ENCODE results near the gene RGS3. TPM values are rescaled to one million over a fixed set of nuclear protein-coding genes. Genes with fewer than 3 reads are reported as not detected.
"Not testable (repeated sequence)": the region's sequence is repeated elsewhere in the genome, so short reads cannot be mapped to it uniquely, and the experiment has no call there.

Gene RGS3
- total RNA-seq, 4 donors from 2014 or later: 43.0 to 66.2 (median 55.6) TPM

DNA sequence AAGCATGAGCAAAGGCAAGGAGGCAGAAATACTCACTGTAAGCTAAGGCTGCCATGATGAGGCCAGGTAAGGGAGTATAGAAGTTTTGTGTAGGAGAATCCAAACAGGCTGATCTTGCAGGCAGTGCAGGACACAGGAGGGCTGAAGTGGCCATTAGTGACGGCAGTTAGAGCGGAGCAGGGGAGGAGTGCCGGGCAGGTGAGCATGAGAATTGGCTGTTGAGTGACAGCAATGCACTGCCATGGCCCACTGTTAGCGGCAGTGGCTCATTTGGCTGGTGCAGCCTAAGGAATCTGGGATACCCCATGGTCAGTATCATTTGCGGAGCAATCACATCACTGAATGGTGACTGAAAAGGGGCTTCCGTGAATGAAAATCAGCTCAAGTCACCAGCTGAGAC lies 22.8 kb downstream of the RGS3 start:
- Histone ChIP-seq H3K36me3 (no peaks in the 10 kb centered on the region), H3K27ac (no peak overlapping the region), H3K9me3 (no peaks in the 10 kb centered on the region), H3K4me1 (peaks cover under 1 to 13% of the 10 kb centered on the region in 2 donors), H3K4me3 (replicated peaks in 1 of 3) (no peak overlapping the region), H3K27me3 (no peaks in the 10 kb centered on the region)
- WGBS, 2 donors: 93 to 96% methylated on average over 6 of the region's 6 CpGs
- intact Hi-C loops (cut with DNase I): no loop called here
- DNase-seq: no peak
- TF ChIP-seq, protein P1, sequence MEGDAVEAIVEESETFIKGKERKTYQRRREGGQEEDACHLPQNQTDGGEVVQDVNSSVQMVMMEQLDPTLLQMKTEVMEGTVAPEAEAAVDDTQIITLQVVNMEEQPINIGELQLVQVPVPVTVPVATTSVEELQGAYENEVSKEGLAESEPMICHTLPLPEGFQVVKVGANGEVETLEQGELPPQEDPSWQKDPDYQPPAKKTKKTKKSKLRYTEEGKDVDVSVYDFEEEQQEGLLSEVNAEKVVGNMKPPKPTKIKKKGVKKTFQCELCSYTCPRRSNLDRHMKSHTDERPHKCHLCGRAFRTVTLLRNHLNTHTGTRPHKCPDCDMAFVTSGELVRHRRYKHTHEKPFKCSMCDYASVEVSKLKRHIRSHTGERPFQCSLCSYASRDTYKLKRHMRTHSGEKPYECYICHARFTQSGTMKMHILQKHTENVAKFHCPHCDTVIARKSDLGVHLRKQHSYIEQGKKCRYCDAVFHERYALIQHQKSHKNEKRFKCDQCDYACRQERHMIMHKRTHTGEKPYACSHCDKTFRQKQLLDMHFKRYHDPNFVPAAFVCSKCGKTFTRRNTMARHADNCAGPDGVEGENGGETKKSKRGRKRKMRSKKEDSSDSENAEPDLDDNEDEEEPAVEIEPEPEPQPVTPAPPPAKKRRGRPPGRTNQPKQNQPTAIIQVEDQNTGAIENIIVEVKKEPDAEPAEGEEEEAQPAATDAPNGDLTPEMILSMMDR (IDR thresholded peaks at IDR 0.05): no peak
- TF ChIP-seq POLR2A (IDR thresholded peaks at IDR 0.05): no peak

DNA sequence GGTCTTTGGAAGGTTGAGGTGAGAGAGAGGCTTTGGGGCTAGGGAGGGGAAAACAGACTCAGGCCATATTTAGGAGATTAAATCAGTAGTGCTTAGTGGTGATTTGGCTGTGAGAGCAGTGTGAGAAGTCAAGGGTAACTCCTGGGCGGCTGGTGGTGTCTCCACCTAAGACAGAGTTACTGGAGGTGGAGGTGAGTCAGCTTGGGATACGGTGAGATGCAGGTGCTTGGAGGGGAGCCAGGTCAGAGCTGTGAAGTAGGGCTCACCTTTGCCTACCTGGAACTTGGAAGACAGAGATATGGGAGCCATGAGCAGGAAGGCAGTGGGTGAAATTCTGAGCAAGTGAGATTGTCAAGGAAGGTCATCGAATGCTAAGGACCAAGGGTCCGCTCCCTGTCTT lies 24.5 kb downstream of the RGS3 start:
- DNase-seq: no peak
- intact Hi-C loops (cut with DNase I): no loop called here
- TF ChIP-seq, protein P1 (IDR thresholded peaks at IDR 0.05): no peak
- TF ChIP-seq POLR2A (IDR thresholded peaks at IDR 0.05): no peak
- Histone ChIP-seq H3K36me3 (no peaks in the 10 kb centered on the region), H3K4me1 (peaks cover 18 to 28% of the 10 kb centered on the region in 2 donors), H3K27me3 (no peaks in the 10 kb centered on the region), H3K4me3 (replicated peaks in 1 of 3) (no peak overlapping the region), H3K27ac (no peak overlapping the region), H3K9me3 (no peaks in the 10 kb centered on the region)
- WGBS, 2 donors: 77 to 89% methylated on average over 4 of the region's 4 CpGs

DNA sequence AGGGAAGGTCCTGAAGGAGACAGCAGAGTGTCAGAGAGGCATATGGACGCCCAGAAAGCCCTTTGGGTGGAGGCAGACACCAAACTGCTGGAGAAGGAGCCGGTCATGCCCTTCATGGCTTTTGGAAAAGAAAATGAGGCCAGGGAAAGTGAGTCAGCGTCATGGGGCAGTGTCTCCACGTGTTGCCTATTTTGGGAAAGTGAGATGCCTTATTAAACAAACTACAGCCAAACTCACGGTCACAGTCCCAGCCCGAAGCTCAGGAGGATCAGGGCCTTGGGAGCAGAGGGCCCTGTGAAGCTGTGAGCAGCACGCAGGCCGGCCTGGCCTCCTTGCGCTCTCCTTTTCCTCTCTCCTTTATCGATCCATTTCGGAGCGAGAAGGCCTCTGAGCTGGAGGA lies 25.0 kb downstream of the RGS3 start:
- Histone ChIP-seq H3K4me3 (replicated peaks in 1 of 3) (no peak overlapping the region), H3K27me3 (no peaks in the 10 kb centered on the region), H3K36me3 (no peaks in the 10 kb centered on the region), H3K9me3 (no peaks in the 10 kb centered on the region), H3K4me1 (peaks cover 21 to 32% of the 10 kb centered on the region in 2 donors), H3K27ac (no peak overlapping the region)
- intact Hi-C loops (cut with DNase I): no loop called here
- WGBS, 2 donors: 89 to 91% methylated on average over 12 of the region's 12 CpGs
- DNase-seq: no peak
- TF ChIP-seq POLR2A (IDR thresholded peaks at IDR 0.05): no peak
- TF ChIP-seq, protein P1 (IDR thresholded peaks at IDR 0.05): no peak

DNA sequence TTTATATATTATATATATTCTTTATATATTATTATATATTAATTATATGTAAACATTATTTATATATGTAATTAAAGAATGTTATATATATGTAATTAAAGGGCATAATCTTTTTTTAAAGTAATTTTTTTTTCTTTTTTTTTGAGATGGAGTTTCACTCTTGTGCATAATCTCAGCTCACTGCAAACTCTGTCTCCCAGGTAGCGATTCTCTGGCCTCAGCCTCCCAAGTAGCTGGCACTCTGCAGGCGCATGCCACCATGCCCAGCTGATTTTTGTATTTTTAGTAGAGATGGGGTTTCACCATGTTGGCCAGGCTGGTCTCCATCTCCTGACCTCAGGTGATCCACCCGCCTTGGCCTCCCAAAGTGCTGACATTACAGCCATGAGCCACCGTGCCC lies 27.6 kb downstream of the RGS3 start:
- Histone ChIP-seq H3K27ac (peak overlapping the region in 2 of 3 donors; percentile 11 to 61), H3K4me1 (peaks cover 21 to 22% of the 10 kb centered on the region in 2 donors)
- H3K4me3 ChIP-seq (replicated peaks in 1 of 3); H3K9me3 ChIP-seq; H3K27me3 ChIP-seq; DNase-seq; intact Hi-C loops (cut with DNase I); H3K36me3 ChIP-seq: not testable (repeated sequence)
- 77 to 82% methylated on average over 4 of the region's 4 CpGs for WGBS, 2 donors

DNA sequence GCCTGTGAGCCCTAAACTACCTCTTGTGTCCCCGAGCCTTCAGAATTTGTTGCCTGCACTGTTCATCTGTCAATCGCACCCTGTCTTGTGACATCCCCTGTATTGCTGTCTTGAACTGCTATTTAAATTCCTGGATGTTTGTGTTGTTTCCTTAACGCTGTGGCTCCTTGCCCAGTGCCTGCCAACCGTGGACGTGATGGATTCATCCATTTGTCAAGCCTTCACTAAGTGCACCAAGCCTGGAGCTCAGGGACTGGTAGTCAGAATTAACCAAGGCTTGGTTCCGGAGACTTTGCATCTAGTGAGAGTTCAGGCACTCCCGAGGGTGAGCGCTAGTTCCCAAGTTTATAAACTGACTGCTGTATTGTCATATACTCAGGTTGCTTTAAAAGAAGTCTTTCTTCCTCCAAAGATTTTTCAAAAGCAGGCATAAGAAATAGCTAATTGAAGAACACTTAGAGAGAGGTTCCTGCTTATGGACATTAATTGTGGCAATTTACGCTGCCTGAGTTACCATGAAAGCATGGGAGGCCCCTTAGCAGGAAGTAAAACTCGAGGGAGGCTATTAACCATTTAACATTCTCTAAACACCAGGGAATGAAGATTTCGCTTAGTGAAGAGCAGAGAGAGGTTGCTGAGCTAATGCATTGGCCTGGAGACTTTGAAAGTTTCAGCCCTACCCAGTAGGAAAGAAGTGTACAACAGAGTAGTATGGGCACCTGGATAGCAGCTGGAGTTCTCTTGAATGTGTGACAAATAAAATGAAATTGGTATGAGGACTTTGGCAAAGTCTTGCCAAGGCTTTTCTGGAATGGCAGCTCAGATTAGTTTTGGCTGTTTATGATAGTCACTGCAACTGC lies 29.0 kb downstream of the RGS3 start:
- H3K27ac ChIP-seq: peak overlapping the region in 2 of 3 donors; percentile 11 to 61
- 36 to 46% methylated on average over 10 to 11 of the region's 11 CpGs for WGBS, 2 donors
- peak; percentile 77 to 80 for DNase-seq
- peaks cover 21 to 22% of the 10 kb centered on the region in 2 donors for H3K4me1 ChIP-seq
- no peak for TF ChIP-seq POLR2A (IDR thresholded peaks at IDR 0.05)
- TF ChIP-seq, protein P1 (IDR thresholded peaks at IDR 0.05): no peak
- no peaks in the 10 kb centered on the region for H3K27me3 ChIP-seq
- intact Hi-C loops (cut with DNase I): no loop called here
- H3K4me3 ChIP-seq (replicated peaks in 1 of 3): no peak overlapping the region
- no peaks in the 10 kb centered on the region for H3K9me3 ChIP-seq
- H3K36me3 ChIP-seq: no peaks in the 10 kb centered on the region

All from thyroid gland (tissue), 4 donors.